HEK293 (cell line): ENCODE results near the gene NOL9.

Source experiments
- CTCF ChIP-seq: fragments of 450-650 bp; formaldehyde crosslinking; IDR thresholded peaks from 2 replicates; pipeline ENCODE4 v1.5.1; 2016; ENCODE audit warnings: missing biosample characterization, missing genetic modification characterization
- EGR2 ChIP-seq: fragments of 450-650 bp; formaldehyde crosslinking; IDR thresholded peaks from 2 replicates; pipeline ENCODE4 v1.5.1; 2016; ENCODE audit warnings: low read depth, missing biosample characterization, missing genetic modification characterization
- GLIS1 ChIP-seq: fragments of 450-650 bp; formaldehyde crosslinking; IDR thresholded peaks from 2 replicates; pipeline ENCODE4 v1.5.1; 2016; ENCODE audit warnings: missing biosample characterization, missing genetic modification characterization
- MZF1 ChIP-seq: fragments of 450-650 bp; formaldehyde crosslinking; IDR thresholded peaks from 2 replicates; pipeline ENCODE4 v1.5.1; 2017; ENCODE audit warnings: missing biosample characterization, missing genetic modification characterization, borderline replicate concordance
- PRDM1 ChIP-seq: fragments of 450-650 bp; formaldehyde crosslinking; IDR thresholded peaks from 2 replicates; pipeline ENCODE4; 2016; ENCODE audit warnings: missing biosample characterization, missing genetic modification characterization
- SP2 ChIP-seq: fragments of 450-650 bp; formaldehyde crosslinking; IDR thresholded peaks from 2 replicates; pipeline ENCODE4 v1.5.1; 2016; ENCODE audit warnings: missing biosample characterization, missing genetic modification characterization
- ZFP69B ChIP-seq: fragments of 450-650 bp; formaldehyde crosslinking; IDR thresholded peaks from 2 replicates; pipeline ENCODE4 v1.5.1; 2016; ENCODE audit warnings: missing biosample characterization, missing genetic modification characterization
- ZNF121 ChIP-seq: fragments of 450-650 bp; formaldehyde crosslinking; IDR thresholded peaks from 2 replicates; pipeline ENCODE4 v1.5.1; 2016; ENCODE audit warnings: missing biosample characterization, missing genetic modification characterization
- ZNF184 ChIP-seq: fragments of 450-650 bp; IDR thresholded peaks from 2 replicates; pipeline ENCODE4 v1.5.1; 2018; ENCODE audit warnings: missing biosample characterization, mild to moderate bottlenecking, missing genetic modification characterization
- ZSCAN18 ChIP-seq: fragments of 450-650 bp; formaldehyde crosslinking; IDR thresholded peaks from 2 replicates; pipeline ENCODE4 v1.5.1; 2016; ENCODE audit warnings: missing biosample characterization, missing genetic modification characterization
- TF ChIP-seq, protein P1 (sequence below): fragments of 450-650 bp; formaldehyde crosslinking; IDR thresholded peaks from 2 replicates; pipeline ENCODE4 v1.5.1; 2016; ENCODE audit warnings: missing biosample characterization, missing genetic modification characterization
- TF ChIP-seq, protein P2 (sequence below): sonication (generic); formaldehyde crosslinking; IDR thresholded peaks from 2 replicates; pipeline ENCODE4 v1.8.1; 2022; ENCODE audit warnings: mild to moderate bottlenecking, moderate library complexity, missing genetic modification reagents
- TF ChIP-seq, protein P3 (sequence below): fragments of 450-650 bp; formaldehyde crosslinking; IDR thresholded peaks from 2 replicates; pipeline ENCODE4 v1.5.1; 2017; ENCODE audit warnings: missing biosample characterization, missing genetic modification characterization
- TF ChIP-seq, protein P4 (sequence below): fragments of 450-650 bp; formaldehyde crosslinking; optimal IDR thresholded peaks from 2 replicates; pipeline ENCODE3; 2016; ENCODE audit warnings: missing biosample characterization, mild to moderate bottlenecking, missing genetic modification characterization

DNA sequence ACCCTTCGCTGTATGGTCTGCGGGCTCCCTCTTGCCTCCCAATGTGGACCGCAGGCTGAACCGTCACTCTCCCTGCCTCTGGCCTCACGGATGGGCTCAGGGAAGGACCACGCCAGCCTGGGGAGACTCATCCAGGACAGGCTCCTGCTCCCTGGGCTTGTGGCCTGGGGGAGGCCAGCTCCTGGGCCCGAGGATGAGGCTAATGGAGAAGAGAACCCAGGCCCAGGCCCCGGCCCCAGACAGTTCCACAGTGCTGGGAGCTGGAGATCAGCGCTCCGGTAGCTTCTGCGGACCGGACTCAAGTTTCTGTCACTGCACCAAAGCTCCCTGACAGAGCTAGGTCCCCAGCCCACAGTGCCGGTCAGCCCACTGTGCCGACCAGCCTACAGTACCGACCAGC lies 49.4 kb downstream of the NOL9 start:
- TF ChIP-seq EGR2, result no peak
- TF ChIP-seq, protein P1, sequence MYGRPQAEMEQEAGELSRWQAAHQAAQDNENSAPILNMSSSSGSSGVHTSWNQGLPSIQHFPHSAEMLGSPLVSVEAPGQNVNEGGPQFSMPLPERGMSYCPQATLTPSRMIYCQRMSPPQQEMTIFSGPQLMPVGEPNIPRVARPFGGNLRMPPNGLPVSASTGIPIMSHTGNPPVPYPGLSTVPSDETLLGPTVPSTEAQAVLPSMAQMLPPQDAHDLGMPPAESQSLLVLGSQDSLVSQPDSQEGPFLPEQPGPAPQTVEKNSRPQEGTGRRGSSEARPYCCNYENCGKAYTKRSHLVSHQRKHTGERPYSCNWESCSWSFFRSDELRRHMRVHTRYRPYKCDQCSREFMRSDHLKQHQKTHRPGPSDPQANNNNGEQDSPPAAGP (tag by site-specific recombination), result no peak
- no peak for TF ChIP-seq GLIS1 (tag by site-specific recombination)
- no peak for TF ChIP-seq CTCF (tag by site-specific recombination)
- TF ChIP-seq ZNF184 (tag by site-specific recombination), result no peak
- no peak for TF ChIP-seq ZSCAN18 (tag by site-specific recombination)
- TF ChIP-seq, protein P2, sequence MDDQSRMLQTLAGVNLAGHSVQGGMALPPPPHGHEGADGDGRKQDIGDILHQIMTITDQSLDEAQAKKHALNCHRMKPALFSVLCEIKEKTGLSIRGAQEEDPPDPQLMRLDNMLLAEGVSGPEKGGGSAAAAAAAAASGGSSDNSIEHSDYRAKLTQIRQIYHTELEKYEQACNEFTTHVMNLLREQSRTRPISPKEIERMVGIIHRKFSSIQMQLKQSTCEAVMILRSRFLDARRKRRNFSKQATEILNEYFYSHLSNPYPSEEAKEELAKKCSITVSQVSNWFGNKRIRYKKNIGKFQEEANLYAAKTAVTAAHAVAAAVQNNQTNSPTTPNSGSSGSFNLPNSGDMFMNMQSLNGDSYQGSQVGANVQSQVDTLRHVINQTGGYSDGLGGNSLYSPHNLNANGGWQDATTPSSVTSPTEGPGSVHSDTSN (CRISPR knock-in tag), result no peak
- no peak for TF ChIP-seq SP2
- TF ChIP-seq, protein P3, sequence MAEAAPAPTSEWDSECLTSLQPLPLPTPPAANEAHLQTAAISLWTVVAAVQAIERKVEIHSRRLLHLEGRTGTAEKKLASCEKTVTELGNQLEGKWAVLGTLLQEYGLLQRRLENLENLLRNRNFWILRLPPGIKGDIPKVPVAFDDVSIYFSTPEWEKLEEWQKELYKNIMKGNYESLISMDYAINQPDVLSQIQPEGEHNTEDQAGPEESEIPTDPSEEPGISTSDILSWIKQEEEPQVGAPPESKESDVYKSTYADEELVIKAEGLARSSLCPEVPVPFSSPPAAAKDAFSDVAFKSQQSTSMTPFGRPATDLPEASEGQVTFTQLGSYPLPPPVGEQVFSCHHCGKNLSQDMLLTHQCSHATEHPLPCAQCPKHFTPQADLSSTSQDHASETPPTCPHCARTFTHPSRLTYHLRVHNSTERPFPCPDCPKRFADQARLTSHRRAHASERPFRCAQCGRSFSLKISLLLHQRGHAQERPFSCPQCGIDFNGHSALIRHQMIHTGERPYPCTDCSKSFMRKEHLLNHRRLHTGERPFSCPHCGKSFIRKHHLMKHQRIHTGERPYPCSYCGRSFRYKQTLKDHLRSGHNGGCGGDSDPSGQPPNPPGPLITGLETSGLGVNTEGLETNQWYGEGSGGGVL (tag by site-specific recombination), result no peak
- no peak for TF ChIP-seq ZFP69B (tag by site-specific recombination)
- TF ChIP-seq ZNF121, result no peak
- no peak for TF ChIP-seq PRDM1 (tag by site-specific recombination)
- TF ChIP-seq MZF1 (tag by site-specific recombination), result no peak
- TF ChIP-seq, protein P4, sequence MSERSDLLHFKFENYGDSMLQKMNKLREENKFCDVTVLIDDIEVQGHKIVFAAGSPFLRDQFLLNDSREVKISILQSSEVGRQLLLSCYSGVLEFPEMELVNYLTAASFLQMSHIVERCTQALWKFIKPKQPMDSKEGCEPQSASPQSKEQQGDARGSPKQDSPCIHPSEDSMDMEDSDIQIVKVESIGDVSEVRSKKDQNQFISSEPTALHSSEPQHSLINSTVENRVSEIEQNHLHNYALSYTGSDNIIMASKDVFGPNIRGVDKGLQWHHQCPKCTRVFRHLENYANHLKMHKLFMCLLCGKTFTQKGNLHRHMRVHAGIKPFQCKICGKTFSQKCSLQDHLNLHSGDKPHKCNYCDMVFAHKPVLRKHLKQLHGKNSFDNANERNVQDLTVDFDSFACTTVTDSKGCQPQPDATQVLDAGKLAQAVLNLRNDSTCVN (tag by site-specific recombination), result no peak
